H1 (cell line): ENCODE measurements around the gene BABAM2. TPM values are rescaled to one million over a fixed set of nuclear protein-coding genes. Genes with fewer than 3 reads are reported as not detected.

Source experiments
- CTCF ChIA-PET: fragments of 300-600 bp; sonication (Branson Sonifier 250); formaldehyde crosslinking; loops from one replicate; lab custom pipeline; 2021; ENCODE audit not compliant: partially characterized antibody; lab: Charles Lee
- POLR2A ChIA-PET: fragments of 300-600 bp; sonication (Branson Sonifier 250); formaldehyde crosslinking; loops from one replicate; lab custom pipeline; 2021; ENCODE audit warnings: inconsistent platforms; ENCODE audit not compliant: partially characterized antibody; lab: Charles Lee
- DNase-seq, 2 experiments: peaks; one replicate each; pipeline versions ENCODE4 v3.0.0 to v3.0.0-alpha.2; 2010 to 2022; ENCODE audit warnings: low spot score in 2 of 2, low read depth in 1 of 2, mixed read lengths in 1 of 2
- FAIRE-seq: peaks from 2 replicates; lab custom pipeline; 2011; peaks lifted over from hg19 to GRCh38; lab: Jason Lieb, UNC
- H2AFZ ChIP-seq: 2 replicates; pipeline ENCODE4 v1.8.1; 2012; ENCODE audit warnings: low read length, inconsistent platforms
- H2AK5ac ChIP-seq: 2 replicates; pipeline ENCODE4 v1.6.1; 2013; ENCODE audit warnings: low read depth, low read length
- H2BK120ac ChIP-seq: replicated peaks from 2 replicates; pipeline ENCODE3; 2013; ENCODE audit warnings: low read depth, low read length, inconsistent platforms
- H2BK12ac ChIP-seq: 2 replicates; pipeline ENCODE4 v1.6.1; 2013; ENCODE audit warnings: low read depth, low read length
- H2BK15ac ChIP-seq: 2 replicates; pipeline ENCODE4 v1.6.1; 2013; ENCODE audit warnings: low read length
- H2BK20ac ChIP-seq: 2 replicates; pipeline ENCODE4 v1.6.1; 2013; ENCODE audit warnings: low read length
- H2BK5ac ChIP-seq: 2 replicates; pipeline ENCODE4 v1.6.1; 2013; ENCODE audit warnings: low read depth, low read length
- H3K14ac ChIP-seq: 2 replicates; pipeline ENCODE4 v1.6.1; 2013; ENCODE audit warnings: inconsistent platforms; ENCODE audit not compliant: insufficient read length
- H3K18ac ChIP-seq: 2 replicates; pipeline ENCODE4 v1.6.1; 2013; ENCODE audit warnings: low read length; ENCODE audit errors: extremely low read depth
- H3K23ac ChIP-seq: 2 replicates; pipeline ENCODE4 v1.6.1; 2013; ENCODE audit warnings: inconsistent platforms; ENCODE audit not compliant: insufficient read length
- H3K23me2 ChIP-seq: 2 replicates; pipeline ENCODE4 v1.6.1; 2013; ENCODE audit warnings: low read depth, low read length
- H3K27ac ChIP-seq: 2 replicates; pipeline ENCODE4 v1.6.1; 2011; ENCODE audit warnings: low read depth, low read length, inconsistent platforms
- H3K27me3 ChIP-seq, 4 experiments: replicated peaks in 1 of 4; 1 replicate in 1 of 4; 2 replicates in 3 of 4; pipeline versions ENCODE4 v1.6.1 to v1.8.1; 2011 to 2013; ENCODE audit warnings: low read length in 3 of 4, mild to moderate bottlenecking in 3 of 4, inconsistent platforms in 2 of 4, mixed read lengths in 2 of 4, moderate library complexity in 1 of 4; ENCODE audit not compliant: control insufficient read depth in 3 of 4, insufficient read depth in 3 of 4; ENCODE audit errors: extremely low read depth in 1 of 4
- H3K36me3 ChIP-seq, 4 experiments: 2 replicates each; pipeline versions ENCODE4 v1.6.1 to v1.8.1; 2011 to 2013; ENCODE audit warnings: mild to moderate bottlenecking in 4 of 4, low read length in 3 of 4, moderate library complexity in 2 of 4, control low read depth in 1 of 4, inconsistent platforms in 1 of 4; ENCODE audit not compliant: insufficient read depth in 4 of 4, control insufficient read depth in 2 of 4
- H3K4ac ChIP-seq: replicated peaks from 2 replicates; pipeline ENCODE3; 2013; ENCODE audit warnings: low read length, low read depth, mixed read lengths, inconsistent platforms; ENCODE audit not compliant: insufficient read length
- H3K4me1 ChIP-seq, 4 experiments: replicated peaks in 1 of 4; 1 replicate in 1 of 4; 2 replicates in 3 of 4; pipeline versions ENCODE4 v1.6.1 to v1.8.1; 2011 to 2013; ENCODE audit warnings: low read length in 3 of 4, inconsistent platforms in 2 of 4, mixed read lengths in 1 of 4; ENCODE audit not compliant: insufficient read depth in 4 of 4, control insufficient read depth in 3 of 4
- H3K4me2 ChIP-seq, 2 experiments: 2 replicates each; pipeline versions ENCODE4 v1.6.1 to v1.8.1; 2011 to 2013; ENCODE audit warnings: low read depth in 2 of 2, low read length in 2 of 2, control low read depth in 1 of 2, inconsistent platforms in 1 of 2, mild to moderate bottlenecking in 1 of 2; ENCODE audit not compliant: insufficient read depth in 1 of 2
- H3K4me3 ChIP-seq, 4 experiments: fragments of 200-600, 300-600 bp in 1 of 4; sonication (generic), shearing (Covaris generic), sonication (Bioruptor Twin) in 1 of 4; 2 replicates each; pipeline versions ENCODE4 v1.5.1 to v1.8.1; 2011 to 2016; ENCODE audit warnings: low read length in 4 of 4, low read depth in 3 of 4, control low read depth in 2 of 4, inconsistent platforms in 2 of 4, mild to moderate bottlenecking in 2 of 4, mixed read lengths in 1 of 4, moderate library complexity in 1 of 4; ENCODE audit not compliant: insufficient read depth in 2 of 4; ENCODE audit errors: extremely low read depth in 1 of 4
- H3K56ac ChIP-seq: replicated peaks from 2 replicates; pipeline ENCODE3; 2013; ENCODE audit warnings: low read depth, mild to moderate bottlenecking, mixed read lengths, low read length, inconsistent platforms; ENCODE audit not compliant: insufficient read length
- H3K79me1 ChIP-seq: 2 replicates; pipeline ENCODE4 v1.6.1; 2013; ENCODE audit warnings: low read depth, low read length, control low read depth
- H3K79me2 ChIP-seq, 2 experiments: 2 replicates each; pipeline versions ENCODE4 v1.6.1 to v1.8.1; 2012 to 2013; ENCODE audit warnings: low read length in 2 of 2, mild to moderate bottlenecking in 2 of 2, inconsistent platforms in 1 of 2; ENCODE audit not compliant: insufficient read depth in 2 of 2, control insufficient read depth in 1 of 2
- H3K9ac ChIP-seq, 4 experiments: replicated peaks in 1 of 4; 1 replicate in 1 of 4; 2 replicates in 3 of 4; pipeline versions ENCODE4 v1.6.1 to v1.8.1; 2011 to 2013; ENCODE audit warnings: low read depth in 3 of 4, low read length in 3 of 4, control low read depth in 2 of 4, mild to moderate bottlenecking in 2 of 4, moderate library complexity in 2 of 4, inconsistent platforms in 1 of 4; ENCODE audit errors: extremely low read depth in 1 of 4
- H3K9me3 ChIP-seq, 2 experiments: 2 replicates each; pipeline versions ENCODE4 v1.6.1 to v1.8.1; 2012 to 2013; ENCODE audit warnings: mild to moderate bottlenecking in 2 of 2, moderate library complexity in 2 of 2, control low read depth in 1 of 2, inconsistent platforms in 1 of 2, low read depth in 1 of 2, low read length in 1 of 2, mixed read lengths in 1 of 2; ENCODE audit not compliant: insufficient read depth in 2 of 2
- H4K20me1 ChIP-seq, 2 experiments: replicated peaks in 1 of 2; 2 replicates each; pipeline versions ENCODE3 to v1.8.1; 2011 to 2013; ENCODE audit warnings: inconsistent platforms in 2 of 2, low read length in 2 of 2, mild to moderate bottlenecking in 1 of 2; ENCODE audit not compliant: insufficient read depth in 2 of 2, control insufficient read depth in 1 of 2
- H4K5ac ChIP-seq: 2 replicates; pipeline ENCODE4 v1.6.1; 2013; ENCODE audit warnings: low read length, low read depth, mixed read lengths, inconsistent platforms; ENCODE audit not compliant: insufficient read length
- H4K8ac ChIP-seq: 2 replicates; pipeline ENCODE4 v1.8.0; 2013; ENCODE audit warnings: mild to moderate bottlenecking, moderate library complexity, low read length, inconsistent platforms; ENCODE audit not compliant: insufficient read depth; ENCODE audit errors: extremely low read depth
- H4K91ac ChIP-seq: replicated peaks from 2 replicates; pipeline ENCODE3; 2013; ENCODE audit warnings: low read length, mixed read lengths, inconsistent platforms; ENCODE audit not compliant: insufficient read length
- CBX5 ChIP-seq: fragments of 300-800, 300-1000 bp; sonication (generic); IDR thresholded peaks from 2 replicates; pipeline ENCODE4 v1.7.1; 2016; ENCODE audit warnings: antibody characterized with exemption, low read length, low read depth
- HDAC6 ChIP-seq: IDR thresholded peaks from one replicate; pipeline ENCODE4 v1.7.1; 2012; ENCODE audit warnings: low read depth, mild to moderate bottlenecking, inconsistent platforms, low read length, moderate library complexity
- NANOG ChIP-seq: IDR thresholded peaks from 2 replicates; pipeline ENCODE4 v1.6.1; 2011; ENCODE audit warnings: low read length, low read depth, mild to moderate bottlenecking, inconsistent platforms; ENCODE audit not compliant: insufficient read depth, poor library complexity, severe bottlenecking
- RBBP5 ChIP-seq: IDR thresholded peaks from 2 replicates; pipeline ENCODE4 v1.7.1; 2012; ENCODE audit warnings: low read depth, mild to moderate bottlenecking, inconsistent platforms, low read length, moderate library complexity, borderline replicate concordance
- SP4 ChIP-seq: IDR thresholded peaks from 2 replicates; pipeline ENCODE4 v1.6.1; 2012; ENCODE audit warnings: low read length, inconsistent platforms
- WGBS, 2 experiments: shearing (Covaris generic) in 1 of 2; methylation state at CpG; one replicate each; pipeline versions ENCODE4 v1.1.6 to v1.1.7; 2013 to 2015; ENCODE audit warnings: low lambda C conversion rate in 2 of 2, mixed read lengths in 2 of 2, inconsistent platforms in 1 of 2, low coverage in 1 of 2, missing lambda C conversion rate in 1 of 2; ENCODE audit not compliant: insufficient replicate concordance in 2 of 2, insufficient coverage in 1 of 2, insufficient read length in 1 of 2; ENCODE audit errors: extremely low coverage in 1 of 2, missing lambda C conversion rate in 1 of 2; 5-methylcytosine and 5-hydroxymethylcytosine counted together
- polyA plus RNA-seq, 7 experiments: library from polyadenylated mRNA; depleted of rRNA in 3 of 7; stranded (reverse) in 5 of 7; unstranded in 2 of 7; fragments of >200 nt in 5 of 7; fragments of 200-250 nt in 2 of 7; gene quantifications; 1 replicate in 5 of 7; 2 replicates in 1 of 7; 4 replicates in 1 of 7; pipeline versions ENCODE4 v1.2.1 to v1.2.3, GENCODE V29; 2011 to 2013; ENCODE audit warnings: missing spikeins in 2 of 7, mixed read lengths in 2 of 7
- total RNA-seq: library from RNA; stranded (reverse); fragmentation: NEBNext Ultra II Directional; extraction: Animal tissue kit (Norgen Biotek cat#: 25700); gene quantifications from 2 replicates; pipeline ENCODE4 v1.2.1, GENCODE V29; 2021

The BABAM2 gene
- total and polyA plus RNA-seq, 2 of the 8 experiments (the other 6 are each of a cell fraction or from before 2014, with no cell fraction given), result 15.8 to 20.9 TPM

- no peak overlapping the region for H3K18ac ChIP-seq
- H3K36me3 ChIP-seq, result no peaks in the 10 kb centered on the region
- no peak overlapping the region for H2BK12ac ChIP-seq
- H4K91ac ChIP-seq, result no peak overlapping the region
- FAIRE-seq (no peak), DNase-seq (no peak)
- no peak overlapping the region for H3K14ac ChIP-seq
- H3K23me2 ChIP-seq, result no peaks in the 10 kb centered on the region
- H3K4ac ChIP-seq, result no peak overlapping the region
- no peak overlapping the region for H2AK5ac ChIP-seq
- no peak overlapping the region for H3K4me2 ChIP-seq
- H2BK5ac ChIP-seq, result no peak overlapping the region
- CTCF ChIA-PET, result interaction anchor here (0.7 to 2.8 kb wide), 4 partner anchors 11 to 41 kb away, joined by 3 to 14 read pairs (median 4); no protein-coding TSS in a partner anchor
- WGBS, 2 experiments, result 97% methylated on average over 11 of the region's 11 CpGs; no CpG with 5 or more reads in 1 of the 2 experiments
- H2BK15ac ChIP-seq, result no peak overlapping the region
- H3K27ac ChIP-seq, result no peak overlapping the region
- no peak overlapping the region; the same call in 1 of the 2 replicates for H4K8ac ChIP-seq
- no peak overlapping the region for H3K23ac ChIP-seq
- no peak overlapping the region for H2BK120ac ChIP-seq
- H3K9me3 ChIP-seq, result no peaks in the 10 kb centered on the region
- no peak overlapping the region for H3K9ac ChIP-seq
- POLR2A ChIA-PET, result no interaction called here
- no peak overlapping the region; the same call in 1 of the 2 replicates for H2AFZ ChIP-seq
- no peaks in the 10 kb centered on the region for H4K20me1 ChIP-seq
- peaks cover 0 to 6% (median 2%) of the 10 kb centered on the region in 4 experiments; a peak in 5 of 7 replicates for H3K4me1 ChIP-seq
- no peaks in the 10 kb centered on the region for H3K79me1 ChIP-seq
- no peaks in the 10 kb centered on the region for H3K79me2 ChIP-seq
- no peak overlapping the region for H2BK20ac ChIP-seq
- H3K4me3 ChIP-seq, result no peak overlapping the region
- TF ChIP-seq RBBP5 (no peak), HDAC6 (no peak), NANOG (no peak), SP4 (no peak), CBX5 (no peak)
- H3K56ac ChIP-seq, result no peak overlapping the region
- no peak overlapping the region for H4K5ac ChIP-seq
- no peaks in the 10 kb centered on the region for H3K27me3 ChIP-seq
Measured at GRCh38 chr2:28350791-28351285, 460.3 kb downstream of the BABAM2 start.
